Upper lobe of left lung (tissue), 4 donors: ENCODE results near the gene DISP3.

Experiments used
- EP300 ChIP-seq, 4 donors: sonication (generic); formaldehyde crosslinking; IDR thresholded peaks; one replicate each; pipeline ENCODE4 v1.5.1; 2017; ENCODE audit warnings: antibody characterized with exemption in 4 of 4, control low read depth in 2 of 4
- POLR2A ChIP-seq, 4 donors: fragments of 450-650 bp; IDR thresholded peaks; one replicate each; pipeline ENCODE4 v1.5.1; 2016 to 2017; ENCODE audit warnings: antibody characterized with exemption in 4 of 4, mild to moderate bottlenecking in 2 of 4
- TF ChIP-seq, protein P1 (sequence below), 6 experiments: fragments of 450-650 bp in 4 of 6; fragments of 200-600 bp in 2 of 6; sonication (generic) in 2 of 6; IDR thresholded peaks; one replicate each; pipeline ENCODE4 v1.5.1; 2016 to 2019; ENCODE audit warnings: antibody characterized with exemption in 6 of 6

DNA sequence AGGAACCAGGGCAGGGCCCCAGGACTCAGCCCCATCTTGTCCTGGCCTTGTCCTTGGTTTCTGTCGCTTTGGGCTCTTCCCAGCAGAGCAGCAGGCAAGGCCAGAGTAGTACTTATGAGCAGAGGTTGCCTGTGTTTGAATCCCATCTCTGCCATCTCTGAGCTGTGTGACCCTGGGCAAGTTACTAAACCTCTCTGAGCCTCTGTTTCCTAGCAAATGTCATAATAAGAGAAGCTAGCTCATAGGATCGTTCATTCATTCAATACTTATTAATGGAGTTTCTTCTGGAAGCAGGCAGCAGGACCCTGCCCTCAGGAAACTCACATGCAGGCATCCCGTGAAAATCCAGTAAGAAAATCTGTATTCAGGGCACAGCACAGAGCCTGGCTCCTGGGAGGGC, 91.0 kb downstream of the DISP3 start:
- TF ChIP-seq, protein P1, sequence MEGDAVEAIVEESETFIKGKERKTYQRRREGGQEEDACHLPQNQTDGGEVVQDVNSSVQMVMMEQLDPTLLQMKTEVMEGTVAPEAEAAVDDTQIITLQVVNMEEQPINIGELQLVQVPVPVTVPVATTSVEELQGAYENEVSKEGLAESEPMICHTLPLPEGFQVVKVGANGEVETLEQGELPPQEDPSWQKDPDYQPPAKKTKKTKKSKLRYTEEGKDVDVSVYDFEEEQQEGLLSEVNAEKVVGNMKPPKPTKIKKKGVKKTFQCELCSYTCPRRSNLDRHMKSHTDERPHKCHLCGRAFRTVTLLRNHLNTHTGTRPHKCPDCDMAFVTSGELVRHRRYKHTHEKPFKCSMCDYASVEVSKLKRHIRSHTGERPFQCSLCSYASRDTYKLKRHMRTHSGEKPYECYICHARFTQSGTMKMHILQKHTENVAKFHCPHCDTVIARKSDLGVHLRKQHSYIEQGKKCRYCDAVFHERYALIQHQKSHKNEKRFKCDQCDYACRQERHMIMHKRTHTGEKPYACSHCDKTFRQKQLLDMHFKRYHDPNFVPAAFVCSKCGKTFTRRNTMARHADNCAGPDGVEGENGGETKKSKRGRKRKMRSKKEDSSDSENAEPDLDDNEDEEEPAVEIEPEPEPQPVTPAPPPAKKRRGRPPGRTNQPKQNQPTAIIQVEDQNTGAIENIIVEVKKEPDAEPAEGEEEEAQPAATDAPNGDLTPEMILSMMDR (IDR thresholded peaks at IDR 0.05) = no peak
- no peak for TF ChIP-seq POLR2A (IDR thresholded peaks at IDR 0.05)
- no peak for TF ChIP-seq EP300 (IDR thresholded peaks at IDR 0.05)
